ENCODE results near the gene CAVIN2. TPM values are rescaled to one million over a fixed set of nuclear protein-coding genes. Genes with fewer than 3 reads are reported as not detected.

CAVIN2 gene
- total RNA-seq, 4 donors from 2014 or later, result 6.7 to 18.8 (median 10.0) TPM

DNA sequence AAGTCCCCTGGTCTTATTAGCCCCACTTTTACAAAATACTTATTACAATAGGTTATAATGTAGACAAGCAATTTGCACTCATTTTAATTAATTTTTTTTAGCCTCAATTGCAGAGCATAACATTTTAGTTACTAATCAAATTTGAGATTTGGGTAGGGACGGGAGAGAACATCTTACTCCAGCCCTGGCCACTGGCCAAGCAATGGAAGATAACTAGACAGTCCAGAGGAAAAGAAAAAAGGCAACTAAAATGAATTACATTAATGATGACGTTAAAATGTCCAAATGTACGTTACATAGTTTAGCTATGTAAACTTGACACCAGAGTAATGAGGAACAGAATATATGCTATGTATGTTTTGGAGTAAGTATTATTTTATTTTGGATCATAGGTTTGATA is 11.0 kb upstream of the CAVIN2 start:
- intact Hi-C loops (cut with DNase I; ENCODE audit: low total_unique reads), result no loop called here
- no peak overlapping the region for H3K4me3 ChIP-seq (ENCODE audit: low read depth, poor library complexity, severe bottlenecking)
- TF ChIP-seq POLR2A (IDR thresholded peaks at IDR 0.05), result no peak
- TF ChIP-seq, protein P1, sequence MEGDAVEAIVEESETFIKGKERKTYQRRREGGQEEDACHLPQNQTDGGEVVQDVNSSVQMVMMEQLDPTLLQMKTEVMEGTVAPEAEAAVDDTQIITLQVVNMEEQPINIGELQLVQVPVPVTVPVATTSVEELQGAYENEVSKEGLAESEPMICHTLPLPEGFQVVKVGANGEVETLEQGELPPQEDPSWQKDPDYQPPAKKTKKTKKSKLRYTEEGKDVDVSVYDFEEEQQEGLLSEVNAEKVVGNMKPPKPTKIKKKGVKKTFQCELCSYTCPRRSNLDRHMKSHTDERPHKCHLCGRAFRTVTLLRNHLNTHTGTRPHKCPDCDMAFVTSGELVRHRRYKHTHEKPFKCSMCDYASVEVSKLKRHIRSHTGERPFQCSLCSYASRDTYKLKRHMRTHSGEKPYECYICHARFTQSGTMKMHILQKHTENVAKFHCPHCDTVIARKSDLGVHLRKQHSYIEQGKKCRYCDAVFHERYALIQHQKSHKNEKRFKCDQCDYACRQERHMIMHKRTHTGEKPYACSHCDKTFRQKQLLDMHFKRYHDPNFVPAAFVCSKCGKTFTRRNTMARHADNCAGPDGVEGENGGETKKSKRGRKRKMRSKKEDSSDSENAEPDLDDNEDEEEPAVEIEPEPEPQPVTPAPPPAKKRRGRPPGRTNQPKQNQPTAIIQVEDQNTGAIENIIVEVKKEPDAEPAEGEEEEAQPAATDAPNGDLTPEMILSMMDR (IDR thresholded peaks at IDR 0.05), result no peak
- DNase-seq (ENCODE audit: low spot score in 2 of 2), result no peak
- 80 to 86% methylated on average over 3 of the region's 3 CpGs for WGBS, 2 donors

DNA sequence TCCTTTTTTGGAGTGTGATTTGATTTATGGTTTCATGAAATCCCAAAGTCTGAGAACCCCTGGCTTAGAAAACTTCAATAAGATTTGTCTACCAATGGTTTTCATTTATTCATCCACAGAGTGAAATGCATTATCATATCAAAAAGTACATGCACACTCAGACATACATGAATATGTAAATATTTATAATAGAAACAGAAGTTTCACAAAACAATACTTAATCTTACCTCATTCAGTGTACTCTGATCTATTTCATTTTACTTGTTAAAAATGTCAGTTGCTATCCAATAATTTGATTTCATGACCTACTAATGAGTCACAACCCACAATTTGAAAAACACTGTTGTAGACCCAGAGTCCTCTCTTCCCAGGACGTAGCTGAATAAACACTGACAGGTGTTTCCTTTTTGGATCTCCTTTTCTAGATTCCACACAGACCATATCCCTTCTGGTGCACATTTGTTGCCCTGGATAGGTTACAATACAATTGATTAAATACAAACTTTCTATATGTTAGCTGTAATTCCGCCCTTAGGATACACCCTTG is 10.4 kb upstream of the CAVIN2 start:
- intact Hi-C loops (cut with DNase I; ENCODE audit: low total_unique reads), result no loop called here
- TF ChIP-seq, protein P1 (IDR thresholded peaks at IDR 0.05), result no peak
- no peak for TF ChIP-seq POLR2A (IDR thresholded peaks at IDR 0.05)
- WGBS, 2 donors, result 62 to 67% methylated on average over 2 of the region's 2 CpGs
- no peak overlapping the region for H3K4me3 ChIP-seq (ENCODE audit: low read depth, poor library complexity, severe bottlenecking)
- no peak for DNase-seq (ENCODE audit: low spot score in 2 of 2)

DNA sequence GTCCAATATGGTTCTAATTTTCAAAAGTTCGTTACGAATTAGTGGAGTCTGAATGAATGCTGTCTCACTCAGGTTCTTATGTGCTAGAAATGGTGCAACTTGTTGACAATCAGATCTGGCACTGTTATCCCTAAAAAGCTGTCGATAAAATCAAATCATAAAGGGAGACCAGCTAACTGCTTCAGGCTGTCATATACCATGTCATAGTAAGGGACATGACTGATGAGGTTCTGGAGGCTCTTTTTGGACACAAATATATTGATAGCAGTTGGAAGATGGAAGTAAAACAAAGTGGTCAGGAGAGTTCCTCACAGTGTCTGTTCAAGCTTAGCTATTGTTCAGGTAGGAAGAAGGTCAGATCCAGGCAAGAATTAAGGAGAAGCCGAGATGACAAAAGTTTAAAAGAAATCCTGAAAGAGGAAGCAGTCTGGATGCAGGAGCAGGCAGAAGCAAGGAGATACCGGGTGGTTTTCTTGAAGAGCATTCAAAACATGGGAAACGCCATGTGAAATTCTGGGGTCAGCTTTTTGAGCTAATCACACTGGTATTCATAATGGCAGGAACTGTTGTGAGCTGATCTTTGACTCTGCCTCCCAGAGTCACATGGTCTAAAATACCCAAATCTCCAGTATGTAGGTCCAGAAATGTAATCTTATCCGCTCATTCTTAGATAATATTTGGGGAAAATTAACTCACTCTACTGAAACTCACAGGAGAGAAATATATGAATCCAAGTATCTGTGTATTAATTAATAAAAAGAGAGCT is 9.4 kb upstream of the CAVIN2 start:
- TF ChIP-seq POLR2A (IDR thresholded peaks at IDR 0.05), result no peak
- TF ChIP-seq, protein P1 (IDR thresholded peaks at IDR 0.05), result no peak
- H3K4me3 ChIP-seq (ENCODE audit: low read depth, poor library complexity, severe bottlenecking), result no peak overlapping the region
- intact Hi-C loops (cut with DNase I; ENCODE audit: low total_unique reads), result no loop called here
- 89 to 90% methylated on average over 7 of the region's 7 CpGs for WGBS, 2 donors
- no peak for DNase-seq (ENCODE audit: low spot score in 2 of 2)

DNA sequence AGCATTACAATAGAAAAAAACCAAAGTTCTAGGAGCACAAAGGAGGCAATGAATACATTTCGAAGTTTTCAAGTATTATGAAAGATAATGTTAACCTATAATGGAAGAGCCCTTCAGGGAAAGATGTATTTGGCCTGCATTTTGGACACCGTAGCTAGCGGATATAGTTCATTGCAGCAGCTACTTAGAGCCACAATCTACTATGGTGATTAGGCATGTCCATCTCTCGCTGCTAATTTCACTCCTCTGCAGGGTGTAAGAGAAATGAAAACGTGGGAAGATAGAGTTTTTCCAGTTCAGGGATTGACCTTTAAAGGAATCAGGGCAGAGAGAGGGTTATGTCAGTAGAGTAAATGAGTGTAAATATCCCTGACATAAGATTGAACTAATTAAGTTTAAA is 8.5 kb upstream of the CAVIN2 start:
- 83 to 84% methylated on average over 5 of the region's 5 CpGs for WGBS, 2 donors

DNA sequence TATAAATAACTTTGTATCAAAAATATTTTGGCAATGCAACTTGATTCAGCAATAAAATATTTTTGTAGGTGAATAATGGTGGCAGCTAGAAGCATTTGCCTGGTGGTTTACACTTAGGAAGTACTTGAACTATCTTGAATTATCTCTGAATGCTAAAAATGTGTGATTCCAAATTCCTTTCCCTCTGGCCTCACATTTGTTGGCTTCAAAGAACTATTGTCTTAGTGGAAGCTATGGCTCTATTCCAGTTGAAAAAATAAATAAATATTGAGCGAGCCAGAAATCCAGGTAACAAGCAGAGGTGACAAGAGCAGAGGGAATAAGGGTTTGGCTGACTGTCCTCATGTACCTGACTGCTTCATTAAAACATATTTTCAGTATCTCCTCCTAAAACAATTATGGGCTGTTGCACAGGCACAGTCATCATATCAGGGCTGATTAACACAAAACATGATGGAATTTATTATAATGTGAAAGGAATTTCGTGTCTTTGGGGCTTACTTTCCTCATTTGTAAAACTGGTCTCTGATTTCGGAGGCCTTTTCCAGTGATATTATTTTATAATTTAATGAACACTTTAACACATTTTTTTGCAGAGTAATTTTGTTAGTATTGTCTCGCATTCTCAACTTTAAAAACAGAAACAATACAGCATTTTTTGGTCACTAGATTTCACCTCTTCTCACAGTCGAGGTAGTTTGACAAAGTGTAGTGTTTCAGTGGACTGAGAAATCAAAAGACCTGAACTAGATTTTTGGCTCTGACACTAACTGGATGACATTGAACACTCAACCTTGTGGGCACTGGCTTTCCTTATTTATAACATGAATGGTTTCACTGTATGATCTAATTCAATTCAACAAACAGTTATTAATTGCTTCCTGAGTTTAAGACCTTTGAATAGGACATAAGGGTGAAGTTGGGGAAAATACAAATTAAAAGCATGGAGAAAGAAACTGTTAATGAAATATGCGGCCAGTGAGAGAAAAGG is 7.8 kb upstream of the CAVIN2 start:
- intact Hi-C loops (cut with DNase I; ENCODE audit: low total_unique reads), result no loop called here
- 75 to 80% methylated on average over 6 of the region's 6 CpGs for WGBS, 2 donors

More for the DNA sequence above, 8.5 kb upstream of the CAVIN2 start:
- no peak overlapping the region for H3K4me3 ChIP-seq (ENCODE audit: low read depth, poor library complexity, severe bottlenecking)
- intact Hi-C loops (cut with DNase I; ENCODE audit: low total_unique reads), result no loop called here
- no peak for TF ChIP-seq POLR2A (IDR thresholded peaks at IDR 0.05)
- TF ChIP-seq, protein P1 (IDR thresholded peaks at IDR 0.05), result no peak
- no peak for DNase-seq (ENCODE audit: low spot score in 2 of 2)

More for the DNA sequence above, 7.8 kb upstream of the CAVIN2 start:
- no peak for TF ChIP-seq POLR2A (IDR thresholded peaks at IDR 0.05)
- TF ChIP-seq, protein P1 (IDR thresholded peaks at IDR 0.05), result no peak
- H3K4me3 ChIP-seq (ENCODE audit: low read depth, poor library complexity, severe bottlenecking), result no peak overlapping the region
- DNase-seq (ENCODE audit: low spot score in 2 of 2), result no peak
